Lower leg skin (tissue), 3 donors: Measurements from ENCODE around the gene KCTD20.

ENCODE experiments used
- POLR2A ChIP-seq, 2 donors: fragments of 450-650 bp; IDR thresholded peaks; one replicate each; pipeline ENCODE4 v1.6.1; 2016 to 2017; ENCODE audit warnings: antibody characterized with exemption in 2 of 2, mild to moderate bottlenecking in 1 of 2, moderate library complexity in 1 of 2
- TF ChIP-seq, protein P1 (sequence below), 3 donors: fragments of 450-650 bp; IDR thresholded peaks; one replicate each; pipeline ENCODE4 v1.5.1; 2016; ENCODE audit warnings: antibody characterized with exemption in 3 of 3, mild to moderate bottlenecking in 3 of 3, moderate library complexity in 2 of 3

DNA sequence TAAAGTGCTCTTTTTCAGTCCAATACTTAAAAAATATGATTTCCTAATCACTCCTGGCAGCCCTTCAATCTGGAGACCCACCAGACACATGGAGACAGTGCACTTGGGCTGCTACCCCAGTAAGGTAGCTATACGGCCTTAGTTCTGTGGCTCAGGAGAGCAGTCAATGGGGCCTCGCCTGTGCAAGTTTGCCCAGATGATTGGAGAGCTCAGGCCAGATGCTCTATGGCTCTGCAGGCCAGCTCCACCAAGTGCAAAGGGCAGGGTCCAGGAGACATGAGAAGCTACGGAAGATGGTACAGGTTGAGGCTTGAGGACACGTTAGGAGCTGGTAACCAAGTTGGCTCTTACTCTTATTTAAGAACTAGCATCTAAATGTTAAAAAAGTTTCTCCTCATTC, 73.8 kb downstream of the KCTD20 start:
- TF ChIP-seq, protein P1, sequence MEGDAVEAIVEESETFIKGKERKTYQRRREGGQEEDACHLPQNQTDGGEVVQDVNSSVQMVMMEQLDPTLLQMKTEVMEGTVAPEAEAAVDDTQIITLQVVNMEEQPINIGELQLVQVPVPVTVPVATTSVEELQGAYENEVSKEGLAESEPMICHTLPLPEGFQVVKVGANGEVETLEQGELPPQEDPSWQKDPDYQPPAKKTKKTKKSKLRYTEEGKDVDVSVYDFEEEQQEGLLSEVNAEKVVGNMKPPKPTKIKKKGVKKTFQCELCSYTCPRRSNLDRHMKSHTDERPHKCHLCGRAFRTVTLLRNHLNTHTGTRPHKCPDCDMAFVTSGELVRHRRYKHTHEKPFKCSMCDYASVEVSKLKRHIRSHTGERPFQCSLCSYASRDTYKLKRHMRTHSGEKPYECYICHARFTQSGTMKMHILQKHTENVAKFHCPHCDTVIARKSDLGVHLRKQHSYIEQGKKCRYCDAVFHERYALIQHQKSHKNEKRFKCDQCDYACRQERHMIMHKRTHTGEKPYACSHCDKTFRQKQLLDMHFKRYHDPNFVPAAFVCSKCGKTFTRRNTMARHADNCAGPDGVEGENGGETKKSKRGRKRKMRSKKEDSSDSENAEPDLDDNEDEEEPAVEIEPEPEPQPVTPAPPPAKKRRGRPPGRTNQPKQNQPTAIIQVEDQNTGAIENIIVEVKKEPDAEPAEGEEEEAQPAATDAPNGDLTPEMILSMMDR (IDR thresholded peaks at IDR 0.05): no peak
- no peak for TF ChIP-seq POLR2A (IDR thresholded peaks at IDR 0.05)
